ENCODE data around the gene ABLIM2. TPM values are rescaled to one million over a fixed set of nuclear protein-coding genes. Genes with fewer than 3 reads are reported as not detected.

ABLIM2 gene
- total RNA-seq, 2 donors from 2014 or later: 6.0 to 20.8 TPM

DNA sequence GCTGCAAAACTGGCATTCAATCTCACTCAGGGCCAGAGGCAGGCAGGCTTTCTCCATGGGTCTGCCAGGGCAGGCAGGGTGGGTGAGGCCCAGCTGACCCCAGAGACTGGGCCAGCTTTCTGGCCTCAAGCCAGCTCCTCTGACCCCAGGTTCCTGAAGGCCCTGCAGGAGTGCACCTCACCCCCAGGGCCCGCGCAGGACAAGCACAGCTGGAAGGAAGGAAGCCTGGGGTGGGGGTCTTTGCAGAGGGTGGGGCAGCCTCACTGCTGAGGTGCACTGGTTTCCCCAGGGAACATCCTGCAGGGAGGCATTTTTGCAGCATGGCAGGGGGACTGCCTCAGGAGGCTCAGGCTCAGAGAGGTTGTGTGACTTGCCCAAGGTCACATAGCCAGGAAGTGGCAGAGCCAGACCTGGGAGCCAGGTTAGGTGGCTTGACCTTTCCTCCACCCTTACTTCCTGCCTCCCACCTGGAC, 187.4 kb downstream of the ABLIM2 start:
- Histone ChIP-seq H3K27me3 (no peaks in the 10 kb centered on the region), H3K9me3 (no peaks in the 10 kb centered on the region), H3K36me3 (replicated peaks in 1 of 2; ENCODE audit: insufficient read depth in 1 of 2, low read depth in 2 of 2) (no peaks in the 10 kb centered on the region), H3K4me3 (no peak overlapping the region), H3K4me1 (peaks cover 16% of the 10 kb centered on the region), H3K27ac (peak overlapping the region in 2 of 4 donors; percentile 63 to 67)
- 61% methylated on average over 2 of the region's 2 CpGs; no CpG with 5 or more reads in 1 of the 2 donors for WGBS, 2 donors
- DNase-seq (no peak), ATAC-seq (no peak)
- intact Hi-C loops (cut with DNase I): no loop called here
- TF ChIP-seq POLR2A (IDR thresholded peaks at IDR 0.05): no peak
- TF ChIP-seq, protein P1, sequence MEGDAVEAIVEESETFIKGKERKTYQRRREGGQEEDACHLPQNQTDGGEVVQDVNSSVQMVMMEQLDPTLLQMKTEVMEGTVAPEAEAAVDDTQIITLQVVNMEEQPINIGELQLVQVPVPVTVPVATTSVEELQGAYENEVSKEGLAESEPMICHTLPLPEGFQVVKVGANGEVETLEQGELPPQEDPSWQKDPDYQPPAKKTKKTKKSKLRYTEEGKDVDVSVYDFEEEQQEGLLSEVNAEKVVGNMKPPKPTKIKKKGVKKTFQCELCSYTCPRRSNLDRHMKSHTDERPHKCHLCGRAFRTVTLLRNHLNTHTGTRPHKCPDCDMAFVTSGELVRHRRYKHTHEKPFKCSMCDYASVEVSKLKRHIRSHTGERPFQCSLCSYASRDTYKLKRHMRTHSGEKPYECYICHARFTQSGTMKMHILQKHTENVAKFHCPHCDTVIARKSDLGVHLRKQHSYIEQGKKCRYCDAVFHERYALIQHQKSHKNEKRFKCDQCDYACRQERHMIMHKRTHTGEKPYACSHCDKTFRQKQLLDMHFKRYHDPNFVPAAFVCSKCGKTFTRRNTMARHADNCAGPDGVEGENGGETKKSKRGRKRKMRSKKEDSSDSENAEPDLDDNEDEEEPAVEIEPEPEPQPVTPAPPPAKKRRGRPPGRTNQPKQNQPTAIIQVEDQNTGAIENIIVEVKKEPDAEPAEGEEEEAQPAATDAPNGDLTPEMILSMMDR (IDR thresholded peaks at IDR 0.05): no peak

DNA sequence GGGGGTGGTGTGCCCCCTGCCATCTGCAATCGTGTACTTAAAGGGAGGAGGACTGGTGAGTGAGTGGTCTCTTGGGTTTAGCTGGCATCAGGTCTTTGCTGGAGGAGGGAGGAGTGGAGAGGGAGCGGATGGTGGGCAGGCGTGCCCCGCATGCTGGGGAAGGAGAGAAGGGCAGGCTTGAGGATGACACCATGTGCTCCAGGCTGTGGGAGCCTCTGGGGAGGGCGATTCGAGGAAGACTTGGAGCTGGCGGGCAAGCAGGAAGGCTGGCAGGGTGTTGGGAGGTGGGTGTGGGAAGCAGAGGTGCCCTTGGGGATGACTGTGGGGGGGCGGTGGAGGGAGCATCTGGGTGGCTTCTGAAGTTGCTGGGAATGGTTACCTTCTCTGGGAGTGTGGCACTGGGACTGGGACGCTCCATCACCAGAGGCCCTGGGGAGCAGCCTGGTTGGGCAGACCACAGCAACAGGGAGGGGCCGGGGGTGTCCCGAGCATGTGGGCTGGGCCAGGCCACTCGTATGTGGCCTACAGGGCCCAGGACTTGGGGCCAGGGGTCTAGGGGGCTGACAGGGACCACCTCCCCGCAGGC, 188.2 kb downstream of the ABLIM2 start:
- Histone ChIP-seq H3K9me3 (no peaks in the 10 kb centered on the region), H3K4me1 (peaks cover 16% of the 10 kb centered on the region), H3K4me3 (no peak overlapping the region), H3K27me3 (no peaks in the 10 kb centered on the region), H3K27ac (peak overlapping the region in 3 of 4 donors; percentile 41 to 67 (median 63)), H3K36me3 (replicated peaks in 1 of 2; ENCODE audit: insufficient read depth in 1 of 2, low read depth in 2 of 2) (no peaks in the 10 kb centered on the region)
- ATAC-seq: no peak
- intact Hi-C loops (cut with DNase I): no loop called here
- DNase-seq: no peak
- TF ChIP-seq POLR2A (IDR thresholded peaks at IDR 0.05): no peak
- TF ChIP-seq, protein P1 (IDR thresholded peaks at IDR 0.05): no peak
- WGBS, 2 donors: 80 to 92% methylated on average over 10 to 13 of the region's 13 CpGs

GRCh38 chr4:7968262-7968896, 190.2 kb downstream of the ABLIM2 start:
- 64 to 84% methylated on average over 15 to 16 of the region's 16 CpGs for WGBS, 2 donors
- Histone ChIP-seq H3K27me3 (no peaks in the 10 kb centered on the region), H3K4me1 (peaks cover 22% of the 10 kb centered on the region), H3K4me3 (no peak overlapping the region), H3K36me3 (replicated peaks in 1 of 2; ENCODE audit: insufficient read depth in 1 of 2, low read depth in 2 of 2) (no peaks in the 10 kb centered on the region), H3K9me3 (no peaks in the 10 kb centered on the region), H3K27ac (peak overlapping the region in 2 of 4 donors; percentile 63 to 67)
- DNase-seq (no peak), ATAC-seq (no peak)
- no peak for TF ChIP-seq POLR2A (IDR thresholded peaks at IDR 0.05)
- TF ChIP-seq, protein P1 (IDR thresholded peaks at IDR 0.05): no peak
- intact Hi-C loops (cut with DNase I): no loop called here

- TF ChIP-seq, protein P1 (IDR thresholded peaks at IDR 0.05): no peak
- no peak for TF ChIP-seq POLR2A (IDR thresholded peaks at IDR 0.05)
- intact Hi-C loops (cut with DNase I): no loop called here
- Histone ChIP-seq H3K27ac (peak overlapping the region in 2 of 4 donors; percentile 27 to 60), H3K4me1 (peaks cover 22% of the 10 kb centered on the region), H3K4me3 (no peak overlapping the region), H3K9me3 (no peaks in the 10 kb centered on the region), H3K36me3 (replicated peaks in 1 of 2; ENCODE audit: insufficient read depth in 1 of 2, low read depth in 2 of 2) (no peaks in the 10 kb centered on the region), H3K27me3 (no peaks in the 10 kb centered on the region)
- ATAC-seq (no peak), DNase-seq (no peak)
- WGBS, 2 donors: 79 to 96% methylated on average over 8 to 21 of the region's 21 CpGs
These were observed 190.9 kb downstream of the ABLIM2 start for GRCh38 chr4:7967501-7968261.

Data from body of pancreas (tissue), 4 donors.